SK-N-SH treated with all-trans-retinoic acid at 6 μM for 48 hours (cell line): ENCODE data around the gene MFSD6.

Experiments
- BACH2 ChIP-seq: fragments of 250-450 bp; sonication (Bioruptor Pico); IDR thresholded peaks from 2 replicates; pipeline ENCODE4 v1.9.0; 2021; ENCODE audit warnings: mild to moderate bottlenecking, borderline replicate concordance
- CREB5 ChIP-seq: fragments of 250-450 bp; sonication (Bioruptor Pico); IDR thresholded peaks from 2 replicates; pipeline ENCODE4 v1.5.1; 2020; ENCODE audit warnings: low read depth, mild to moderate bottlenecking, moderate library complexity
- ISL1 ChIP-seq: fragments of 250-450 bp; sonication (Bioruptor Pico); IDR thresholded peaks from 2 replicates; pipeline ENCODE4 v2.1.2; 2022; ENCODE audit warnings: mild to moderate bottlenecking, moderate library complexity
- PPARA ChIP-seq: fragments of 250-450 bp; sonication (Bioruptor Pico); IDR thresholded peaks from 2 replicates; pipeline ENCODE4 v1.5.0; 2020; ENCODE audit warnings: mild to moderate bottlenecking, borderline replicate concordance
- TCF4 ChIP-seq: fragments of 250-450 bp; sonication (Bioruptor Pico); IDR thresholded peaks from 2 replicates; pipeline ENCODE4 v1.8.0; 2021; ENCODE audit warnings: mild to moderate bottlenecking, moderate library complexity, borderline replicate concordance

- TF ChIP-seq TCF4 (CRISPR knock-in tag) = no peak
- TF ChIP-seq ISL1 = no peak
- TF ChIP-seq BACH2 (CRISPR knock-in tag) = no peak
- TF ChIP-seq CREB5 (CRISPR knock-in tag) = no peak
- TF ChIP-seq PPARA = no peak
Measured at GRCh38 chr2:190458352-190459107, 50.4 kb downstream of the MFSD6 start.
